GM19395 (cell line): ENCODE measurements around the gene CCNY.

Experiments
- ATAC-seq: cut with Tn5 transposase; IDR thresholded peaks from one replicate; pipeline ENCODE4 v1.9.1; 2021; ENCODE audit warnings: mild to moderate bottlenecking, moderate library complexity; ENCODE audit not compliant: unreplicated experiment

CCNY gene

GRCh38 chr10:35331894-35332640 lies 4.2 kb upstream of the CCNY start:
- no peak for ATAC-seq

- ATAC-seq = no peak
Measured at GRCh38 chr10:35334297-35334696, 2.0 kb upstream of the CCNY start.

- peak; percentile 10 for ATAC-seq
Measured at GRCh38 chr10:35335133-35336083, 901 bp upstream of the CCNY start.

GRCh38 chr10:35336921-35337823 lies 863 bp downstream of the CCNY start:
- no peak for ATAC-seq

- ATAC-seq = peak; percentile 51
Measured at GRCh38 chr10:35339942-35340341, 3.6 kb downstream of the CCNY start.

GRCh38 chr10:35340975-35341374 lies 4.7 kb downstream of the CCNY start:
- no peak for ATAC-seq

GRCh38 chr10:35341521-35341920 lies 5.2 kb downstream of the CCNY start:
- peak; percentile 84 for ATAC-seq

GRCh38 chr10:35342183-35342753 lies 6.0 kb downstream of the CCNY start:
- no peak for ATAC-seq

GRCh38 chr10:35343739-35344138 lies 7.4 kb downstream of the CCNY start:
- no peak for ATAC-seq

- no peak for ATAC-seq
Measured at GRCh38 chr10:35345383-35345742, 9.1 kb downstream of the CCNY start.

- ATAC-seq = no peak
Measured at GRCh38 chr10:35346248-35346647, 9.9 kb downstream of the CCNY start.

- no peak for ATAC-seq
Measured at GRCh38 chr10:35347121-35347562, 10.8 kb downstream of the CCNY start.

GRCh38 chr10:35347899-35348608 lies 11.7 kb downstream of the CCNY start:
- ATAC-seq = no peak

GRCh38 chr10:35348609-35349388 lies 12.5 kb downstream of the CCNY start:
- ATAC-seq = no peak

GRCh38 chr10:35349389-35349915 lies 13.1 kb downstream of the CCNY start:
- no peak for ATAC-seq

- no peak for ATAC-seq
Measured at GRCh38 chr10:35351021-35351420, 14.7 kb downstream of the CCNY start.

GRCh38 chr10:35352097-35352496 lies 15.8 kb downstream of the CCNY start:
- no peak for ATAC-seq

- no peak for ATAC-seq
Measured at GRCh38 chr10:35352512-35352911, 16.2 kb downstream of the CCNY start.

GRCh38 chr10:35353395-35353794 lies 17.1 kb downstream of the CCNY start:
- no peak for ATAC-seq
